Daoy (cell line): ENCODE measurements around the gene LMO1. TPM values are rescaled to one million over a fixed set of nuclear protein-coding genes. Genes with fewer than 3 reads are reported as not detected.
A peak's percentile ranks its signal among the peaks of the same experiment; 100 is the strongest.

Experiments used
- DNase-seq: peaks from one replicate; pipeline ENCODE4 v3.0.0-alpha.2; 2015; ENCODE audit warnings: low read depth
- total RNA-seq: library from RNA; depleted of rRNA; stranded (reverse); fragments of >200 nt; shearing (Covaris generic); gene quantifications from 2 replicates; pipeline ENCODE4 v1.2.3, GENCODE V29; 2014

LMO1 gene
- total RNA-seq, 1 experiment from 2014 or later: not detected

- peak; percentile 21 for DNase-seq
Measured at GRCh38 chr11:8263109-8263768, 439 bp downstream of the LMO1 start.

DNA sequence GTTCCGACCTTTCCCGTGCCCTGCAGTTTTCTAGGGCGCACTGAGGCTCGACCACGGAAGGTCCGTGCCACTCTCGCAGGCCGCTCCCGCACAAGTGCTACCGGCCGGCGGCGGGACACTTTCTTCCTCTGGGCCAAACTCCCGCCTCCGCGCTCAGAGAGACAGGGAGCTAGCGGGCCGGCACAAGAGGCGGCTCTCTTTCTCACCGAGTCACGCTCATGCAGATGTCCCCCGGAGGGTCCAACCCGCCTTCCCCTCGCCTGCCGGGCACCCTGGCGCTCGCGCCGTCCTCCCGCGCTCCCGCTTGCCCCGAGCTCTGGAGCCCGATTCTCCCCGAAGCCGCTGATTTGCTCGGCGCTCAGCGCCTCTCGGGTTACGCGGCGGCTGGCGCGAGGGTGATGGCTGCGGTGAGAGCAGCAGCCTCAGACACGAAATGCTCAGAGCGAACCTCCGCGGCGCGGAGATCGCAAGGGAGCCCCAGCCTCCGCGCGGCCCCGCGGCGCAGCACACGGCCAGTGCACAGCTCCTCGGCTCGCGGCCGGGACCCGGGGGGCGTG is 1.0 kb downstream of the LMO1 start:
- DNase-seq: peak; percentile 78

- DNase-seq: no peak
Measured at GRCh38 chr11:8261921-8262551, 1.6 kb downstream of the LMO1 start.

DNA sequence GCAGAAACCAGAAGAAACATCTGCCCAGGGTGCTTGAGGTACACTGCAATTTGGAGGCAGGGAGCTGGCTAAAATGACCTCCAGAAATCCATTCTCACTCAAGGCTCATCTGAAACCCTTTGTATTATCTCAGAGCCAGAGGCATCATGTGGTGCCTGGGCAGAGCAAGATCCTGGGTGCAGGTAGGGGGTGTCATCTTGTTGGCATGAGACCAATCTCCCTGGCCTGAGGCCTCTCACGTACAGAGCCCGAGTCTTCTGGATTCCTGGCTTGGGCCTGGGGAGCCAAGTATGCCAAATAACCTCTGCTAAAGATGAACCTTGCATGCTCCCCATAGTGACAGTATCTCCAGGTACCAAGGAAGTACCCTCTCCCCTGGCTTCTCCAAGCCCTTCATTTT is 2.4 kb downstream of the LMO1 start:
- no peak for DNase-seq

- DNase-seq: no peak
Measured at GRCh38 chr11:8260202-8260966, 3.3 kb downstream of the LMO1 start.

DNA sequence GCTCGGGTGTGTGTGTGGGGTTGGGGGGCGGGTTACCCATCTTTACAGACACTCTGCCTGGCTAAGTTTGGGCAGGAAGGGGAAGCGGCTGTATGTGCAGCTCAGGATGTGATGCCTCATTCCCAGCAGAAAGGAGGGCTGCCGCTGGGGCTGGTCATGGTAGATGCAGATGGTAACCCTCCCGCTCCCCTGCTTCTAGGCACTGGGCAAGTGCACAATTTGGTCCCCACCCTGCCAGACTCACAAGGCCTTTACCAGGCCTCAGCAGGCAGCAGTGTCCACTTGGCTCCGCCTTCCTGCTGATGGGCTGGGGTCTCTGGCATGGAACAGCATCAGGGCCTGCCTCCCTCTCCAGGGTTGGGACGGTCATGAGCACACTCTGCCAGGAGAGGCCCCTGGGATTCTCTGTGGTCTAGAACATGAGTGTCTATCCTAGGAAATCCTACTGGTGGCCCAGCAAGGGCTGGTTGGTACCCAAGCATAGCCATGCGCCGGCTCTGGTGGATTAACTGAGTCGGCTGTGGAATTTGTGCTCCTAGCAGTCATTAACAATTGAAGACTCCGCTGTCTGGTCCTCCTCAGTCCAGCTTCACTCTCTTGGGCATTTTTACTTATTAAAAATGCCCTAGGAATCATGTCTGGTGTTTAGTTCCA is 4.2 kb downstream of the LMO1 start:
- DNase-seq: no peak

- peak; percentile 71 for DNase-seq
Measured at GRCh38 chr11:8258784-8259183, 4.9 kb downstream of the LMO1 start.

GRCh38 chr11:8258289-8258688 is 5.4 kb downstream of the LMO1 start:
- peak; percentile 42 for DNase-seq

DNA sequence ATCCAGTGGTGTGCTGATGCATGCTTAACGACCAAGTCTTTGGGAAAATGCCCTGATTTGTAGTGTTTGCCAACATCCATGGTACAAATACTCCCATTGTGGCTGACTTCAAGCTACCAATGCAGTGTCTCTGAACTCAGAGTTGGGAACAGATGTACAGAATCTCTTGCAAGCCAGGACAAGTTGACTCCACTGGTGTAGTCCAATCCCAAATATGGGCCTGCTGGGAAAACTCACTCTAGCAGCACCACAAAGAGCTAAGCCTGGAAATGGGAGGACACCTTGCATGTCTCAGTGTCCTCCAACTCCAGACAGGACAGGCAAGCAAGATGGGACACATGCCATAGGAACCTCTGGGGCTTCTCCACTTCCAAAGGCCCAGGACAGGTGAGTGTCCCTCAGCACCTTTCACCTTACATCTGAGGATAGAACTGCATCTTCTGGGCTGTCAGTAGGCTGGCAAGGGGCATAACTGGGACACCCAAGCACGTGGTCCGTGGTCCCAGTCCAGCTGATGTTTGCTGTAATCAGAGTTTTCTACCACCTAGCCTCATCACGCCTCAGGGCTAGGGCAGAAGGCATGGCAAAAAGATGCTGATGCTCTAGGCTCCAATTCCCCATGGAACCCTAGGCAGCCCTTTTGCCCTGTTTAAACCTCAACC is 6.5 kb downstream of the LMO1 start:
- no peak for DNase-seq

GRCh38 chr11:8256271-8257002 is 7.2 kb downstream of the LMO1 start:
- DNase-seq: no peak

DNA sequence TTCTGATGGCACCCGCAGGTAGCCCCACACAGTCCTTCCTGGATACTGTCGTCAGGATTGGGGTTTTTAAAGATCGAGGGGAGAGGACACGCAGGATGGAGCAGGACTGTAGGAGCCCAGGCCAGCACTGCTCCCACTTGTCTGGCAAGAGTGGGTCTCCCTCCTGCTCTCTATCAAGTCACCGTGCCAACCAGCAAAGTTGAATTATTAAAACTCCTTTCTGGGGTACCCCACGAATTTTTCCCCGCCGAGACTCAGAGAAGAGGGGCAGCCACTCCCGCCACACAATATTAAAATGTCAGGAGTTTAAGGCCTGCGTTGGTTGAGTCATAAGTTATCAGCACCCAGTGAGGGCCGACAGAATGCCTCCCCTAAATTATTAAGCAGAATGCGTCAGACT is 10.1 kb downstream of the LMO1 start:
- DNase-seq: no peak

- DNase-seq: no peak
Measured at GRCh38 chr11:8252946-8253345, 10.7 kb downstream of the LMO1 start.

GRCh38 chr11:8252388-8252787 is 11.3 kb downstream of the LMO1 start:
- peak; percentile 23 for DNase-seq

DNA sequence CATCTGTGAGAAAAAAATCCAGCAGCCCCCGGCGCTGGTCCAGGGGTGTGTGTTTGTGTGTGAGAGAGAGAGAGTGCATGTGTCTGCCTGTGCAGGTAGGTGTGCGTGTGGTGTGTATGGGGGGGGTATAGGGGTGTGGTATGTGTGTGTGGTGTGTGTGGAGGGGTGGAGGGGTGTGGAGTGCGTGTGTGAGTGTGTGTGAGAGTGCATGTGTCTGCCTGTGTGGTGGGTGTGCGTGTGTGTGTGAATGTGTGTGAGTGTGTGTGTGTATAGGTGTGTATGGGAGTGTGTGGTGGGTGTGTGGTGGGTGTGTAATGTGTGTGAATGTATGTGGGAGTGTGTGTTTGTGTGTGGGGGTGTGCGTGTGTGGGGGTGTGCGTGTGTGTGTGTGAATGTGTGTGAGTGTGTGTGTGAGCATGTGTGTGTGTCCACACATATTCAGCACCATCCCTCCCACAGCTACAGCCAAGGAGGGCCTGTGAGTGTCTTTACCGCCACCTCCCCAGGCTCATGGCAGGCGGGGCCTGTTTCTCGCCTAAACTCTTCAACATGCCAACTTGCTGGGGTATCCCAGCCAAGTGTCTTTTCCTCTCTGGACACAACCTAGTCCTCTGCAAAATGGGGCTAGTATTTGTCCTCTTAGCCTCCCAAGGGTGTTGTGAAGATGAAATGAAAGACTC is 11.9 kb downstream of the LMO1 start:
- no peak for DNase-seq

- DNase-seq: no peak
Measured at GRCh38 chr11:8250981-8251615, 12.6 kb downstream of the LMO1 start.

- DNase-seq: no peak
Measured at GRCh38 chr11:8250434-8250833, 13.2 kb downstream of the LMO1 start.

DNA sequence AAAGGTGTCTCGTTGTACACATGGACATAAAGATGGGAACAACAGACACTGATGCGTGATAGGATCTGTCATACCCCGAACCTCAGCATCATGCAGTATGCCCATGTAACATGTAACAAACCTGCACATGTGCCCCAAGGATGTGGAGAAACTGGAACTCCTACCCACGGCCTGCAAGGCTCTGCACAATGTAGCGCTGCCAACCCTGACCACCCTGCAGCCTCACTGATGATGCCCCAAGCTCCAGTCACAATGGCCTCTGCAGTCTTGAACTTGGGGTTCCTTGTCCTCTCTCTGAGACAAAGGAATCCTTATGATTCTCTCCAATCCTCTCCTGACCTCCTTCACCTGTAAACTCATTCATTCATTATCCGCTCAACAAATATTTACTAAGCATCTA is 14.2 kb downstream of the LMO1 start:
- no peak for DNase-seq

GRCh38 chr11:8248786-8249185 is 14.9 kb downstream of the LMO1 start:
- DNase-seq: no peak

- DNase-seq: peak; percentile 27
Measured at GRCh38 chr11:8247312-8247711, 16.4 kb downstream of the LMO1 start.

DNA sequence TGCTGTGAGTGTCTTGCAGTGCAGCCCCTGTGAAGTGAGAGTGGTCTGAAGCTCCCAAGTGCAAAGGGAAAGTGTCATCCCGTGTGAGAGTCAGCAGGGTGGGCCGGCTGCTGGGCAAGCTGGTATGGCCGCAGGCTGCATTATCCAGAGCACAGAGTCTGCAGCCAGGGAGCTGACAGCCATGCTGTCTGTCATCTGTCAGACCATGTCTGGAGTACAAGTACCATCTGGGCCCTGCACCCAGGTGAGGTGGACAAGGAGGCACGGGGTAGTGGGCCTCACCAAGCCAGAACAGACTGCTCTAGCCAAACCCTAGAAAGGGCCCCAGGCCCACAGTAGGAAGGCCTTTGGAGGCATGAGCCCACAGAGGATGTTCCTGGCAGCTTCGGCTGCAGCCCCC is 20.2 kb downstream of the LMO1 start:
- DNase-seq: no peak
